Thoracic aorta (tissue), 2 donors: Measurements from ENCODE around the gene MICALL1. TPM values are rescaled to one million over a fixed set of nuclear protein-coding genes. Genes with fewer than 3 reads are reported as not detected.

ENCODE experiments used
- ATAC-seq: fragments of 150-250 bp; one replicate; pipeline ENCODE4 v1.8.0; 2017; ENCODE audit warnings: low read depth; ENCODE audit not compliant: insufficient number of reproducible peaks, low FRiP score
- DNase-seq: peaks from one replicate; pipeline ENCODE4 v3.0.0-alpha.2; 2020; ENCODE audit warnings: low spot score
- H3K27ac ChIP-seq, 2 donors: fragments of 200-600 bp; sonication (generic); 1 replicate in 1 of 2; 2 replicates in 1 of 2; pipeline ENCODE4 v1.5.1; 2016; ENCODE audit warnings: mild to moderate bottlenecking in 2 of 2, moderate library complexity in 2 of 2
- H3K27me3 ChIP-seq: fragments of 200-600 bp; sonication (generic); replicated peaks from 2 replicates; pipeline ENCODE4 v1.6.0; 2016; ENCODE audit warnings: mild to moderate bottlenecking; ENCODE audit not compliant: insufficient read depth
- H3K36me3 ChIP-seq: fragments of 200-600 bp; sonication (generic); one replicate; pipeline ENCODE4 v1.5.1; 2016
- H3K4me1 ChIP-seq, 2 donors: fragments of 200-600 bp; sonication (generic); 1 replicate in 1 of 2; 2 replicates in 1 of 2; pipeline versions ENCODE4 v1.5.1 to v1.6.0; 2016; ENCODE audit warnings: low read depth in 2 of 2, mild to moderate bottlenecking in 1 of 2; ENCODE audit not compliant: control insufficient read depth in 1 of 2
- H3K4me3 ChIP-seq: fragments of 200-600 bp; sonication (generic); 2 replicates; pipeline ENCODE4 v1.5.1; 2016; ENCODE audit warnings: mild to moderate bottlenecking
- H3K9me3 ChIP-seq: fragments of 200-600 bp; sonication (generic); 2 replicates; pipeline ENCODE4 v1.5.1; 2016
- total RNA-seq, 2 donors: library from RNA; depleted of rRNA; stranded (reverse); fragments of >200 nt; gene quantifications; one replicate each; pipeline versions ENCODE4 v1.1.0 to v1.2.3, GENCODE V29; 2016
- TF ChIP-seq, protein P1 (sequence below): fragments of 200-600 bp; sonication (generic); IDR thresholded peaks from one replicate; pipeline ENCODE4 v1.5.1; 2019; ENCODE audit warnings: antibody characterized with exemption

The MICALL1 gene
- total RNA-seq, 2 donors from 2014 or later: 16.8 to 49.3 TPM

- Histone ChIP-seq H3K36me3 (peaks cover 18% of the 10 kb centered on the region), H3K9me3 (no peaks in the 10 kb centered on the region), H3K4me1 (peaks cover 8 to 14% of the 10 kb centered on the region in 2 donors), H3K27me3 (no peaks in the 10 kb centered on the region), H3K27ac (no peak overlapping the region), H3K4me3 (no peak overlapping the region)
- DNase-seq: no peak
- no peak for ATAC-seq
- TF ChIP-seq, protein P1, sequence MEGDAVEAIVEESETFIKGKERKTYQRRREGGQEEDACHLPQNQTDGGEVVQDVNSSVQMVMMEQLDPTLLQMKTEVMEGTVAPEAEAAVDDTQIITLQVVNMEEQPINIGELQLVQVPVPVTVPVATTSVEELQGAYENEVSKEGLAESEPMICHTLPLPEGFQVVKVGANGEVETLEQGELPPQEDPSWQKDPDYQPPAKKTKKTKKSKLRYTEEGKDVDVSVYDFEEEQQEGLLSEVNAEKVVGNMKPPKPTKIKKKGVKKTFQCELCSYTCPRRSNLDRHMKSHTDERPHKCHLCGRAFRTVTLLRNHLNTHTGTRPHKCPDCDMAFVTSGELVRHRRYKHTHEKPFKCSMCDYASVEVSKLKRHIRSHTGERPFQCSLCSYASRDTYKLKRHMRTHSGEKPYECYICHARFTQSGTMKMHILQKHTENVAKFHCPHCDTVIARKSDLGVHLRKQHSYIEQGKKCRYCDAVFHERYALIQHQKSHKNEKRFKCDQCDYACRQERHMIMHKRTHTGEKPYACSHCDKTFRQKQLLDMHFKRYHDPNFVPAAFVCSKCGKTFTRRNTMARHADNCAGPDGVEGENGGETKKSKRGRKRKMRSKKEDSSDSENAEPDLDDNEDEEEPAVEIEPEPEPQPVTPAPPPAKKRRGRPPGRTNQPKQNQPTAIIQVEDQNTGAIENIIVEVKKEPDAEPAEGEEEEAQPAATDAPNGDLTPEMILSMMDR: no peak
These were observed 61.7 kb downstream of the MICALL1 start for GRCh38 chr22:37967637-37968451.

- DNase-seq (no peak), ATAC-seq (no peak)
- Histone ChIP-seq H3K4me3 (no peak overlapping the region), H3K4me1 (peaks cover 8 to 14% of the 10 kb centered on the region in 2 donors), H3K9me3 (no peaks in the 10 kb centered on the region), H3K36me3 (peaks cover 15% of the 10 kb centered on the region), H3K27ac (no peak overlapping the region), H3K27me3 (no peaks in the 10 kb centered on the region)
- TF ChIP-seq, protein P1: no peak
These were observed 62.6 kb downstream of the MICALL1 start for GRCh38 chr22:37968452-37969251.

- Histone ChIP-seq H3K4me3 (no peak overlapping the region), H3K36me3 (peaks cover 14% of the 10 kb centered on the region), H3K27me3 (no peaks in the 10 kb centered on the region), H3K4me1 (peaks cover 3 to 5% of the 10 kb centered on the region in 2 donors), H3K27ac (no peak overlapping the region), H3K9me3 (no peaks in the 10 kb centered on the region)
- DNase-seq (no peak), ATAC-seq (no peak)
- TF ChIP-seq, protein P1: no peak
These were observed 64.8 kb downstream of the MICALL1 start for GRCh38 chr22:37970864-37971263.

DNA sequence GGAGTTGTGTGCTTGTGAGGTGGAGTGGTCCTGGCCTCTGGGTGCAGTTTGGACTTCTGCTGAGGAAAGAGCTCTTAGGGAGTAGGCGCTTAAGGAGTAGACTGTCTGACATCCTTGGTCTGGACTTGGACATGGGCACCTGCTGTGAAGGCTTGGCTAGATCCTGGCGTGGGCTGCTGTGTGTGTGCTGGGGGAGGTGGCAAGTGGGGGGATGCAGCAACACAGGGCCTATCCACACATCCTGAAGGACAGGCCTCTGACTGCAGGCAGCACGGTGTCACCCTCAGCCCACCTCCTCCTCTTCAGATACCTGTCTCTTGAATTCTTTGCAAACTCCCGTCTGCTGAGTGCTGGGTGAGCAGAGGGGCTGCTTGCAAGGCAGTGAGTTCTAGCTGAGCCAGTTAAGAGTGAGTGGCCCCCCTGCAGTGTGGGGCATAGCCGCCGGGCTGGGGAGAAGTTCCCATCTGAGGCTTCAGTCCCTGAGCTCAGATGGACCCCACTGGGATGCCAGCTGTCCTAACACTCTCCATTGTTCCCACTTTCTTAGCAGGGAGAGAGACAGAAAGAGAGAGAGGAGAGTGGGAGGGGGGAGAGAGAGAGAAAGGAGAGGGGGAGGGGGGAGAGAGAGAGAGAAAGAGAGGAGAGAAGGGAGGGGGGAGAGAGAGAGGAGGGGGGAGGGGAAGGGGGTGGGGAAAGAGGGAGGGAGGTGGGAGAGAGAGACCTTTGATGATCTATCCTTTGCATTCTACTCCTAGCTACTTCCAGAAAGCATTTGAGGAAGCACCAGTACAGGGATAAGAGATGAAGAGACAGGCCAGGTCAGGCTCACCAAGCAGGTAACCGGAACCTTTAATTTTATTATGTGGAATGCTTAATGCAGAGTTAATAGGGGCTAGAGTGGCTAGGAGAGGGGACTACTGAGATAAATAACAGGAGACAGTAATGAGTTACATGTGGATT is 65.7 kb downstream of the MICALL1 start:
- Histone ChIP-seq H3K27me3 (no peaks in the 10 kb centered on the region), H3K27ac (no peak overlapping the region), H3K4me3 (no peak overlapping the region), H3K9me3 (no peaks in the 10 kb centered on the region), H3K4me1 (no peaks in the 10 kb centered on the region), H3K36me3 (peaks cover 11% of the 10 kb centered on the region)
- TF ChIP-seq, protein P1: no peak
- DNase-seq: no peak
- no peak for ATAC-seq
